HCT116 (cell line): ENCODE measurements around the gene CGB2. TPM values are rescaled to one million over a fixed set of nuclear protein-coding genes. Genes with fewer than 3 reads are reported as not detected.

Experiments used
- ATAC-seq: fragments of 200-7000 bp; cut with Tn5 transposase; 2 replicates; pipeline ENCODE4 v1.9.1; 2020; ENCODE audit warnings: mild to moderate bottlenecking, moderate library complexity
- BruUV-seq: library from RNA; stranded (reverse); fragments of 400-500 nt; replicated peaks from 2 replicates; lab custom pipeline; 2021; lab: Mats Ljungman, UMichigan
- CTCF ChIA-PET: fragments of 300-600 bp; sonication (Branson Sonifier 250); formaldehyde crosslinking; loops from one replicate; lab custom pipeline; 2021; ENCODE audit warnings: antibody characterized with exemption; lab: Charles Lee
- POLR2A ChIA-PET: fragments of 300-600, 350-600 bp; sonication (Branson Sonifier 250); formaldehyde crosslinking; loops from one replicate; lab custom pipeline; 2021; ENCODE audit warnings: antibody characterized with exemption; lab: Charles Lee
- RAD21 ChIA-PET, 2 experiments: fragments of 300-600 bp; sonication (Branson Sonifier 250); formaldehyde crosslinking; loops; one replicate each; lab custom pipeline; 2023; ENCODE audit warnings: low total read pairs in 2 of 2; ENCODE audit not compliant: uncharacterized antibody in 2 of 2, unreplicated experiment in 2 of 2, low non-redundant PET in 1 of 2; lab: Charles Lee
- DNase-seq: peaks from one replicate; pipeline ENCODE4 v3.0.0-alpha.2; 2010; ENCODE audit warnings: low read depth, low spot score
- H2AFZ ChIP-seq: fragments of 200-600 bp; shearing (Covaris generic), sonication (generic); 2 replicates; pipeline ENCODE4 v1.6.1; 2017; ENCODE audit warnings: low read depth, mixed run types, mixed read lengths, antibody characterized with exemption, low read length; ENCODE audit not compliant: poor library complexity, severe bottlenecking
- H3K27ac ChIP-seq: 2 replicates; pipeline ENCODE4 v1.5.1; 2012; ENCODE audit warnings: low read depth, low read length
- H3K27me3 ChIP-seq: fragments of 200-600 bp; sonication (generic); 2 replicates; pipeline ENCODE4 v1.6.1; 2016; ENCODE audit warnings: mixed run types, low read length, mixed read lengths; ENCODE audit not compliant: insufficient read depth
- H3K36me3 ChIP-seq, 2 experiments: fragments of 200-500 bp in 1 of 2; fragments of 200-600 bp in 1 of 2; sonication (Bioruptor generic) in 1 of 2; sonication (generic) in 1 of 2; 2 replicates each; pipeline versions ENCODE4 v1.5.1 to v1.6.1; 2014 to 2016; ENCODE audit warnings: low read length in 2 of 2, inconsistent platforms in 1 of 2, mixed read lengths in 1 of 2, mixed run types in 1 of 2; ENCODE audit not compliant: insufficient read depth in 2 of 2, control insufficient read depth in 1 of 2
- H3K4me1 ChIP-seq, 2 experiments: fragments of 200-600 bp in 1 of 2; sonication (generic) in 1 of 2; 2 replicates each; pipeline versions ENCODE4 v1.5.1 to v1.6.1; 2012 to 2017; ENCODE audit warnings: low read length in 2 of 2, inconsistent platforms in 1 of 2, mild to moderate bottlenecking in 1 of 2, mixed read lengths in 1 of 2, mixed run types in 1 of 2, moderate library complexity in 1 of 2; ENCODE audit not compliant: insufficient read depth in 2 of 2, control insufficient read depth in 1 of 2
- H3K4me2 ChIP-seq: fragments of 200-600 bp; sonication (generic); 2 replicates; pipeline ENCODE4 v1.6.1; 2017; ENCODE audit warnings: mixed run types, low read length, mixed read lengths
- H3K4me3 ChIP-seq, 2 experiments: fragments of 200-600 bp in 1 of 2; sonication (generic) in 1 of 2; replicated peaks in 1 of 2; 2 replicates each; pipeline ENCODE4 v1.5.1; 2011 to 2016; ENCODE audit warnings: low read length in 2 of 2, control low read depth in 1 of 2, low read depth in 1 of 2, mild to moderate bottlenecking in 1 of 2, mixed read lengths in 1 of 2, mixed run types in 1 of 2
- H3K79me2 ChIP-seq: fragments of 200-600 bp; sonication (generic); 2 replicates; pipeline ENCODE4 v1.6.1; 2017; ENCODE audit warnings: mild to moderate bottlenecking, mixed run types, low read length, moderate library complexity, mixed read lengths; ENCODE audit not compliant: insufficient read depth
- H3K9ac ChIP-seq: fragments of 200-600 bp; sonication (generic); 2 replicates; pipeline ENCODE4 v1.6.1; 2016; ENCODE audit warnings: low read length, mixed read lengths
- H3K9me2 ChIP-seq: fragments of 200-600 bp; sonication (generic), shearing (Covaris generic); 2 replicates; pipeline ENCODE4 v1.6.1; 2017; ENCODE audit warnings: mixed run types, mild to moderate bottlenecking, moderate library complexity; ENCODE audit not compliant: insufficient read depth
- H3K9me3 ChIP-seq, 2 experiments: fragments of 200-500 bp in 1 of 2; fragments of 200-600 bp in 1 of 2; sonication (Bioruptor generic) in 1 of 2; sonication (generic) in 1 of 2; 2 replicates each; pipeline ENCODE4 v1.6.1; 2014 to 2017; ENCODE audit warnings: low read length in 2 of 2, mixed read lengths in 2 of 2, inconsistent platforms in 1 of 2, low read depth in 1 of 2, mild to moderate bottlenecking in 1 of 2, mixed run types in 1 of 2, moderate library complexity in 1 of 2; ENCODE audit not compliant: control insufficient read depth in 1 of 2, insufficient read depth in 1 of 2
- H4K20me1 ChIP-seq: fragments of 200-600 bp; sonication (generic), shearing (Covaris generic); 2 replicates; pipeline ENCODE4 v1.6.1; 2017; ENCODE audit warnings: mixed run types, mild to moderate bottlenecking, moderate library complexity; ENCODE audit not compliant: insufficient read depth
- CBX3 ChIP-seq: IDR thresholded peaks from 2 replicates; pipeline ENCODE4 v1.6.1; 2012; ENCODE audit warnings: low read depth
- CEBPB ChIP-seq: IDR thresholded peaks from 2 replicates; pipeline ENCODE4 v1.6.1; 2012; ENCODE audit warnings: low read depth
- CTCF ChIP-seq, 3 experiments: fragments of 200-600 bp in 1 of 3; sonication (generic) in 1 of 3; IDR thresholded peaks in 2 of 3; conservative IDR thresholded peaks in 1 of 3; 2 replicates each; pipeline ENCODE4 v1.5.1; 2012 to 2017; ENCODE audit warnings: low read depth in 2 of 3, low read length in 2 of 3, antibody characterized with exemption in 1 of 3, borderline replicate concordance in 1 of 3, control low read depth in 1 of 3, mild to moderate bottlenecking in 1 of 3, mixed read lengths in 1 of 3, mixed run types in 1 of 3, moderate library complexity in 1 of 3; ENCODE audit not compliant: insufficient read depth in 1 of 3
- EGR1 ChIP-seq: IDR thresholded peaks from 2 replicates; pipeline ENCODE4 v1.6.1; 2012; ENCODE audit warnings: low read depth
- ELF1 ChIP-seq: IDR thresholded peaks from 2 replicates; pipeline ENCODE4 v1.6.1; 2012; ENCODE audit warnings: low read depth, borderline replicate concordance
- EZH2 ChIP-seq: fragments of 200-600 bp; sonication (generic); IDR thresholded peaks from 2 replicates; pipeline ENCODE4 v1.6.1; 2017; ENCODE audit warnings: antibody characterized with exemption, mixed run types
- JUND ChIP-seq: IDR thresholded peaks from 2 replicates; pipeline ENCODE4 v1.6.1; 2012
- POLR2A ChIP-seq: IDR thresholded peaks from 2 replicates; pipeline ENCODE4 v1.7.0; 2011; ENCODE audit warnings: borderline replicate concordance; ENCODE audit not compliant: insufficient read depth, insufficient read length; ENCODE audit errors: extremely low read depth
- POLR2AphosphoS5 ChIP-seq: IDR thresholded peaks from 2 replicates; pipeline ENCODE4 v1.6.1; 2011; ENCODE audit warnings: mild to moderate bottlenecking, low read depth, low read length, moderate library complexity
- RAD21 ChIP-seq: IDR thresholded peaks from 2 replicates; pipeline ENCODE4 v1.6.1; 2012; ENCODE audit warnings: low read depth, mild to moderate bottlenecking
- REST ChIP-seq: IDR thresholded peaks from 2 replicates; pipeline ENCODE4 v1.6.1; 2012; ENCODE audit warnings: low read depth
- SIN3A ChIP-seq: IDR thresholded peaks from 2 replicates; pipeline ENCODE4 v1.6.1; 2012; ENCODE audit warnings: low read depth
- SP1 ChIP-seq: IDR thresholded peaks from 2 replicates; pipeline ENCODE4 v1.6.1; 2012; ENCODE audit warnings: low read depth
- SRF ChIP-seq: IDR thresholded peaks from 2 replicates; pipeline ENCODE4 v1.6.1; 2012; ENCODE audit warnings: low read depth
- YY1 ChIP-seq: IDR thresholded peaks from 2 replicates; pipeline ENCODE4 v1.6.1; 2011; ENCODE audit warnings: low read length, low read depth, moderate library complexity, mild to moderate bottlenecking; ENCODE audit not compliant: insufficient replicate concordance; ENCODE audit errors: extremely low read depth
- ZNF274 ChIP-seq: fragments of 200-500 bp; sonication (Bioruptor generic); IDR thresholded peaks from 2 replicates; pipeline ENCODE4 v1.6.1; 2014; ENCODE audit warnings: mild to moderate bottlenecking, low read depth, low read length, inconsistent platforms
- intact Hi-C: fragments of 100-400 bp; cut with micrococcal nuclease; formaldehyde crosslinking; loops from 2 replicates; pipeline ENCODE4 v1.10.0; 2022
- total RNA-seq: library from RNA; stranded (reverse); gene quantifications from one replicate; pipeline ENCODE4 v1.2.1, GENCODE V29; 2021; ENCODE audit not compliant: unreplicated experiment

The CGB2 gene
- total RNA-seq, 1 experiment from 2014 or later, result 5.0 TPM

- peak overlapping the region; percentile 47 for H3K4me2 ChIP-seq
- no peaks in the 10 kb centered on the region for H3K9me2 ChIP-seq
- no peaks in the 10 kb centered on the region; the same call in 1 of the 2 replicates for H3K79me2 ChIP-seq
- H3K9ac ChIP-seq, result peak overlapping the region; percentile 14; the same call in 1 of the 2 replicates
- intact Hi-C loops, result no loop called here
- H3K4me3 ChIP-seq, result no peak overlapping the region
- no peak for DNase-seq
- ChIA-PET CTCF (interaction anchor here (1.0 to 1.5 kb wide), 2 partner anchors 13 to 30 kb away, joined by 3 to 6 read pairs; no protein-coding TSS in a partner anchor), POLR2A (interaction anchor here (0.5 kb wide), 1 partner anchor 67 kb away, joined by 4 read pairs; the partner anchor contains the start of gene RUVBL2), RAD21 (no interaction called here)
- H3K4me1 ChIP-seq, result peaks cover 36 to 86% of the 10 kb centered on the region in 2 experiments
- H4K20me1 ChIP-seq, result no peaks in the 10 kb centered on the region
- TF ChIP-seq POLR2AphosphoS5 (no peak), REST (no peak), JUND (no peak), EGR1 (no peak), SIN3A (no peak), YY1 (no peak), SP1 (no peak), ZNF274 (no peak), ELF1 (no peak), EZH2 (no peak), POLR2A (no peak), RAD21 (no peak), SRF (no peak), CEBPB (no peak), CTCF (IDR thresholded peaks at IDR 0.05 in 2 of 3, conservative IDR thresholded peaks at IDR 0.05 in 1 of 3; ENCODE audit: borderline replicate concordance in 1 of 3, insufficient read depth in 1 of 3, low read depth in 2 of 3, low read length in 2 of 3) (no peak), CBX3 (no peak)
- no peak overlapping the region for H3K27ac ChIP-seq
- H3K27me3 ChIP-seq, result no peaks in the 10 kb centered on the region
- H3K36me3 ChIP-seq, result no peaks in the 10 kb centered on the region
- no TSS peak for BruUV-seq
- no peak overlapping the region for H2AFZ ChIP-seq
- no peaks in the 10 kb centered on the region for H3K9me3 ChIP-seq
- ATAC-seq, result no peak
These were observed 29.3 kb downstream of the CGB2 start for GRCh38 chr19:49061000-49061399.
